HL-60/S4 (cell line): ENCODE data around the gene MLIP.

ENCODE experiments used
- in situ Hi-C: fragments of 300-500 bp; cut with MboI; formaldehyde crosslinking; loops from 2 replicates; pipeline ENCODE4 v1.14.3; 2022; ENCODE audit warnings: low sequenced_read_pairs

Gene MLIP

DNA sequence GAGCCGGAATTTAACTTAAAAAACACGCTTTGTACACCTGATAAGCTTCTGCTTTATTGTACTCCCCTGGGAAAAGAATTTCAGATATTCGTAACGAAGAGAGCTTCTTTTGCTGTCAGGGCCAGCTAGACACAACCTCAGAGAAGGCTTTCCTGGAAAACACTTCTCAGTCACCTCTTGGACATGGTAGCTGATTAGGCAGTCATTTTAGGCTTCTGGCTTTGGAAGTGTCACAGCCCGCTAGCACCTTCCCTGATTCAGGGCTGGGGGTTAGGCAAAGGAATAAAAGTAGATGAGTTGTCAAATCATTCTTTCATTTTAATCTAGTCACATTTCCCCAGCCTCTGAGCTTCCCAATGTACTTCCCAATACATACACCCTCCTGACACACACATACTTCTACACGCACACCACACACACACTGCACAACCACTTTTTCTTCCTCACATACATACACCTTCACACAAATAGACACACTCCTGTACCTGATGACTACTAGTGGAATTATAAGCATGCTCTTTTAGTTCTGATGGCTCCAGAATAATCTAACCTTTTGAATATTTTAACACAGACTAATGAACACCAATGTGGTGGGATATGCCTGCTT is 162.1 kb downstream of the MLIP start:
- in situ Hi-C loops, result no loop called here

GRCh38 chr6:54274383-54274782 is 163.1 kb downstream of the MLIP start:
- in situ Hi-C loops, result no loop called here

DNA sequence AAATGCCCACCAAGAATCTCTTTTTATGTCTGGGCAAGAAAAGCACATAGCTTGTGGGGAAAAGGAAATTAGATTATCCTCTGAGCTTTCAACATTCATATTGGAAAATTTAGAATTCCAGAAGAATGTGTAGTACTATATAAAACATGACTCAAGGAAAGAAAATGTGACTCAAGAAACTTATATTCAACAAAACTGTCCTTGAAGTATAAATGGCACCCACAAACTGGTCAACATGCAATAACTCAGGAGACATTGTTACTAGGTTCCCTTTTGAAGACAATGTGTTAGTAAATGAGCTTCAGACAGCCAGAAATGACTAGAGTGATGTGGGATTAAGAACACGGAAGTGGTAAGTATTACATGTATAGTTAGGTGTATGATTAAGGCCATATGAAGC is 170.9 kb downstream of the MLIP start:
- in situ Hi-C loops, result no loop called here

GRCh38 chr6:54284161-54284860 is 173.1 kb downstream of the MLIP start:
- in situ Hi-C loops, result no loop called here

DNA sequence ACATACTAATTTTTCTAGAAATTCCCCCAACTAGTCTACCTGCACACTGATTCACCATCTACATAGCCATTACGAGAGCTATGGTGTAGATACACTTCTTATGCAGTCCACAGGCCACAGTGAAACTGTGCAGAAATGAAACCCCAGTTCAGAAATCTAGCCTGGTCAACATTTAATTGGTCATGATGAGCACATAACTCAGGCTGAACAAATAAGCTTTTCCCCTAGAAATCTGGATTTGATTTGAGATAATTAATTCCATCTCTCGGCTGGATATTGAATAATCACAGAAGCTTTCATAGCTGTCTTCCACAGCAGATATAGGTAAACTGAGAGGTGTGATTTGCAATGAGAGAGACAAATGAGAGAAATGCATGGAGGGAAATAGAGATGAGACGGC is 174.4 kb downstream of the MLIP start:
- in situ Hi-C loops, result no loop called here

DNA sequence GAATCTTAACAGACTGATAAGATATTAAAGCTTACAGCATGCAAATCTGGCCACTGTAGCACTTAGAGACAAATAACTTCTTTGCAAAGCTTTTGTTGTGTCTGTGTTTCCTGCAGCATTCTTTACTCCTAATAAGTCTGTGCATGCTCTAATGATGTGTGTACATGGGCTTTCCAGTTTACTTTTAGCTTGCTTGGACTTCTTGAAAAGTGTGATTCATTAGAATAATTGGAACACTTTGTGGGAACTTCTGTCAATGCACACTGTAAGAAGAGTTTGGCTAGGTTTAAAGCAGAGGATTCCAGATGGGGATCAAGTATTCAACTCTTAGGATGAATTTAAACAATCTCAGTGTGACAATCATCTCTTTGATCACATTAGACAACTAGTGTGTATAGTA is 174.9 kb downstream of the MLIP start:
- in situ Hi-C loops, result no loop called here

DNA sequence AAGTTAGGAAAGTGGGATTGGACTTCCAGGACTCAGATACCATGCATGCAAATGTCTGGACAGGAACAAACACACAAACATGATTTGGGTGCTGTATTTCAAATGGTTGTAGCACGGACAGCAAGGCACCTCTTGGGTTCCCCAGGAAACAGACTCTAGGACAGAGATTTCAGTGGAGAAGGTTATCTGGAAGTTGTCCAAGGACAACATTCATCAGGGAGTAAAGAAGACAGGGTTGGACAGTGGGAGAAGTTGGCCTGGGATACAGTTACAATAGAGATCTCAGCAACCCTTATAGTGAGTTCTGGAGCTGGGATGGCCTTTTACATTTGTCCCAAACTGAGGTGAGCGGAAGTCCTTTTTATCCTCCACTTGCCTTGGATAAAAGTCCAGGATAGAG is 177.2 kb downstream of the MLIP start:
- in situ Hi-C loops, result no loop called here

- in situ Hi-C loops, result no loop called here
Measured at GRCh38 chr6:54289426-54289825, 178.2 kb downstream of the MLIP start.

GRCh38 chr6:54291146-54291545 is 179.9 kb downstream of the MLIP start:
- in situ Hi-C loops, result no loop called here

DNA sequence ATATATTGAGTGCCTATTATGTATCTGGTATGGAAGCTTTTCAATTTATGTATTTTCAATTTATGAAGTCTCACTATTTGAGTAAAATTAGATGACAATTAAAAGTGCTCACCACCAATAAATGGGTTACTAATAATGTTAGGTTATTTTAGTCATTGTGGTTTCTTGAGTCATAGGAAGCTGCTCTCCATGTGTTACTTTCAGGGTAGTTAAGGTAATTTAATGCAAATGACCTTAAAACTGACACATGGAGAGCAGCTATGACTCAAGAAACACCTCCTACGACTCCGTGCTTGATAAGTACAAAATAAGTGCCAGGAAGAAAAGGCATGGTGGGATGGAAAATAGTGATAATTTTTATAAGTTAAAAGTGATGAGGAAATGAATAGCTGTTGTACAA is 180.5 kb downstream of the MLIP start:
- in situ Hi-C loops, result no loop called here

DNA sequence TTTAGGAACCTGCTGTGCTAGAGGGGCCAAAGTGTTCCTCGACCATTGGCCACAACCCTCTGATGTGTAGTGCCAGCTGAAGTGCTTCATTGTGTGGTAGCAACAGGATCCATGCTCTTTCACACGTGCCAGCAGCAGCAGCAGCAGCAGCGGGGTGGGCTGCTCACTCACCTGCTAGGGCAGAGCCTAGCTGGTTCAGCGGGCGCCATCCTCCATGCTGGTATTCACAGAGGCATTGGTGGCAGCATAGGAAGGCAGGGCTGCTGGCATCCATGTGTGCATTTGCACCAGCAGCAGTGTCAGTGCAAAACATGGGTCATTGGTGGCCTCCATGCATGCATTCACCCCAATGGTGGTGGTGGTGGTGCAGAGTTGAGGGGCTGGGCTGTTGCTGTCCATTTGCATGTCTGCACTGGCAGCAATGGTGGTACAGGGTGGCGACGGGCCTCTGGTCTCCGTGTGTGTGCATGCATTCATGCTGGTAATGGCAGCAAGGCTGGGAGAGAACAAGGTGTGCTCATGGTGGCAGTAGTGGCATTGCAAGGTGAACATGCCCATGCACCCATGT is 183.8 kb downstream of the MLIP start:
- in situ Hi-C loops, result no loop called here

DNA sequence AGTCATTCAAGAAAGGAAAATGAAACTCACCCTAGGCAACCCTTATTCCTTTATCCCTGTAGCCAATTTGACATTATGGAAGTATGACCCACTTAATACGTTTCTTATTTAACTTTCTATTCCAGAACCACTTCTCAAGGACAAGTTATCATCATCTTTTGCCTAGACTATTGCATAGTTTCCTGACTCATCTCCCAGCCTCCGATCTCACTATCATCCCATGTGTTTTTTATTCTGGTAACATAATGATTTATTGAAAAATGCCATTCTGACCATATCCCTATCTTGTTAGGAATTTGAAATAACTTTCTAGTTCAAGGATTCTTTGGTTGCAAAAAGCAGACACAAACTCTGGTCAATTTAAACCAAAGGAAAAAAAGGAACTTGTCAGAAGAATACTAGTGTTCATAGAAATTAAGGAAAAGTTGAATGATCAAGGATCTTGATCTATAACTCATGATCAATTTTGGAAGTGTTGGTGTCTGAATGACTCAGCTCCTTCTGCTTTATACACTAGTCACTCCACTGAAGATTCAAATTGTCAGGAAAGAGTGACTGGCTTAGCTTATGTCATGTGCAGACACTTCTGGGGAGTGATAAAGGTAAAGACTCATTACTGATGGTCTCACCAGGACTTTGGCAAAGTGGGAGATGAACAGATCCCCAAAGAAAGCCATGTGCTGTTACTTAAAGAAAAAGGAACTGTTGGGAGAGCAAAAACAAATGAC is 188.5 kb downstream of the MLIP start:
- in situ Hi-C loops, result no loop called here

DNA sequence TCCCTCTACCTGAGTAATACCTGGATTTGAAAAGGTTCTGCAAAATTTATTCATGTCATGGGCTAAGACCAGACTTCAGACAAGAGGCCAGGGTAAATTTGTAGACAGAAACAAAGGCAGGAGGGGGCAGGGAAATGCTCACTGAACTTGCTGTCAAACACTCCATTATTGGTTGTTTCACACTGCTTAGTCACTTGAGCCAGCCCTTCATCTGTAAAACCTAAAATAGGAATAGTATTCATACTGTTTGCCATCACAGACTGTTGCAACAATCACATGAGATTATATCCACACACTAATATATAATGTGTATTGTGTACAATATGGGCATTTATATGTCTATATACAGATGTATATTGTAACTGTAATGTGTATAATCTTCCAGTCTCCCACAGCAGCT is 190.5 kb downstream of the MLIP start:
- in situ Hi-C loops, result no loop called here

- in situ Hi-C loops, result no loop called here
Measured at GRCh38 chr6:54307439-54307910, 196.2 kb downstream of the MLIP start.

GRCh38 chr6:54308289-54308985 is 197.2 kb downstream of the MLIP start, which contains the start of gene TINAG:
TSS of gene TINAG (plus strand) at chr6:54308441. CDS start at chr6:54308551, 110 bp downstream.
- in situ Hi-C loops, result no loop called here

GRCh38 chr6:54308986-54309315 is 197.7 kb downstream of the MLIP start:
- in situ Hi-C loops, result no loop called here

DNA sequence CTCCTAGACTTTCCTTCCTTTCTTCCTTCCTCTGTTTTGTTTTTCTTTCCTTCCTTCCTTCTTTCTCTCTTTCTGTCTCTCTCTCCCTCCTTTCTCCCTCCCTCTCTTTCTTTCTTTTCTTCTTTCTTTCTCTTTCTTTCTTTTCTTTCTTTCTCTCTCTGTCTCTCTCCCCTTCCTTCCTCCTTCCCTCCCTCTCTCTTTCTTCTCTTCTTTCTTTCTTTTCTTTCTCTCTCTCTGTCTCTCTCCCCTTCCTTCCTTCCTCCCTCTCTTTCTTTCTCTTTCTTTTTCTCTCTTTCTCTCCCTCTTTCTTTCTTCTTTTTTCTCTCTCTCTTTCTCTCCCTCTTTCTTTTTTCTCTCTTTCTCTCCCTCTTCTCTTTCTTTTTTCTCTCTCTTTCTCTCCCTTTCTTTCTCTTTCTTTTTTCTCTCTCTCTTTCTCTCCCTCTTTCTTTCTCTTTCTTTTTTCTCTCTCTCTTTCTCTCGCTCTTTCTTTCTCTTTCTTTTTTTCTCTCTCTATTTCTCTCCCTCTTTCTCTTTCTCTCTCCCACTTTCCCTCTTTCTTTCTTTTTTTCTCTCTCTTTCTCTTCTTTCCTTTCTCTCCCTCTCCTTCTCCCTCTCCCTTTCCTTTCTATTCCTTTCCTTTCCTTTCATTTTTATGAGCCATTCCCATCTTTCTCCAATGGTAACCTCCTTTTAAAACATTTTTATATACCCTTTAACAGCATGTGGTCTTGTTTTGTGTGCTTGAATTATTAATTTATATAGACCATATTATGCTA is 199.3 kb downstream of the MLIP start:
- in situ Hi-C loops, result no loop called here

GRCh38 chr6:54315656-54316055 is 204.4 kb downstream of the MLIP start:
- in situ Hi-C loops, result no loop called here
